K562 (cell line): ENCODE results near the gene KCNMB1. TPM values are rescaled to one million over a fixed set of nuclear protein-coding genes. Genes with fewer than 3 reads are reported as not detected.

Source experiments
- ATAC-seq: fragments of 200-7000 bp; cut with Tn5 transposase; 3 replicates; pipeline ENCODE4 v1.9.1; 2020; ENCODE audit warnings: moderate library complexity
- BruUV-seq: library from RNA; stranded (reverse); fragments of 400-500 nt; replicated peaks from 2 replicates; lab custom pipeline; 2021; lab: Mats Ljungman, UMichigan
- CTCF ChIA-PET: fragments of 300-600 bp; formaldehyde crosslinking; extraction: SDS; loops from one replicate; lab custom pipeline; 2021; ENCODE audit warnings: low intra/inter-chr PET ratio; lab: Yijun Ruan, JAX
- POLR2A ChIA-PET: fragments of 300-600, 350-650 bp; sonication (Branson Sonifier 250); formaldehyde crosslinking; extraction: SDS; loops from one replicate; lab custom pipeline; 2021; ENCODE audit warnings: antibody characterized with exemption, inconsistent platforms; lab: Yijun Ruan, JAX
- DNase-seq, 4 experiments: peaks; one replicate each; pipeline versions ENCODE4 v3.0.0 to v3.0.0-alpha.2; 2011 to 2018; ENCODE audit warnings: low spot score in 3 of 4, mixed read lengths in 3 of 4; ENCODE audit errors: extremely low read depth in 1 of 4
- FAIRE-seq: peaks from 2 replicates; lab custom pipeline; 2011; peaks lifted over from hg19 to GRCh38; lab: Jason Lieb, UNC
- H2AFZ ChIP-seq: 2 replicates; pipeline ENCODE4 v1.6.0; 2011; ENCODE audit warnings: low read depth, low read length, control low read depth, inconsistent platforms
- H3K27ac ChIP-seq: fragments of 200-600 bp; 3 replicates; pipeline ENCODE4 v1.8.0; 2011; ENCODE audit warnings: low read depth, mild to moderate bottlenecking, control low read depth, inconsistent platforms, low read length, moderate library complexity, mixed read lengths; ENCODE audit errors: extremely low read depth
- H3K27me3 ChIP-seq, 2 experiments: fragments of 300-600 bp in 1 of 2; 2 replicates in 1 of 2; 3 replicates in 1 of 2; pipeline versions ENCODE4 v1.6.0 to v1.8.0; 2011; ENCODE audit warnings: inconsistent platforms in 2 of 2, low read length in 2 of 2, mild to moderate bottlenecking in 1 of 2, mixed read lengths in 1 of 2, moderate library complexity in 1 of 2; ENCODE audit not compliant: control insufficient read depth in 2 of 2, insufficient read depth in 2 of 2
- H3K36me3 ChIP-seq: fragments of 300-600 bp; 3 replicates; pipeline ENCODE4 v1.8.0; 2011; ENCODE audit warnings: mild to moderate bottlenecking, low read length, inconsistent platforms; ENCODE audit not compliant: control insufficient read depth, insufficient read depth
- H3K4me1 ChIP-seq, 2 experiments: fragments of 200-600 bp in 1 of 2; replicated peaks in 1 of 2; 2 replicates in 1 of 2; 3 replicates in 1 of 2; pipeline versions ENCODE4 v1.5.1 to v1.8.0; 2011; ENCODE audit warnings: inconsistent platforms in 2 of 2, low read length in 2 of 2, mild to moderate bottlenecking in 1 of 2, mixed read lengths in 1 of 2, moderate library complexity in 1 of 2; ENCODE audit not compliant: control insufficient read depth in 2 of 2, insufficient read depth in 2 of 2
- H3K4me2 ChIP-seq: 2 replicates; pipeline ENCODE4 v1.6.1; 2011; ENCODE audit warnings: low read length, control low read depth, inconsistent platforms, mixed read lengths; ENCODE audit not compliant: insufficient read depth
- H3K4me3 ChIP-seq: fragments of 200-600 bp; sonication (generic), shearing (Covaris generic); 2 replicates; pipeline ENCODE4 v1.5.1; 2016; ENCODE audit warnings: control low read depth, inconsistent platforms
- H3K79me2 ChIP-seq: fragments of 200-600 bp; 3 replicates; pipeline ENCODE4 v1.8.0; 2011; ENCODE audit warnings: low read length, inconsistent platforms; ENCODE audit not compliant: control insufficient read depth, insufficient read depth
- H3K9ac ChIP-seq, 2 experiments: 2 replicates each; pipeline versions ENCODE4 v1.6.0 to v1.6.1; 2011; ENCODE audit warnings: low read depth in 2 of 2, low read length in 2 of 2, control low read depth in 1 of 2, inconsistent platforms in 1 of 2, mild to moderate bottlenecking in 1 of 2, mixed read lengths in 1 of 2; ENCODE audit not compliant: insufficient read depth in 1 of 2
- H3K9me1 ChIP-seq: one replicate; pipeline ENCODE4 v1.6.0; 2011; ENCODE audit warnings: inconsistent platforms, mild to moderate bottlenecking, low read length, moderate library complexity; ENCODE audit not compliant: control insufficient read depth, insufficient read depth
- H3K9me3 ChIP-seq: replicated peaks from 2 replicates; pipeline ENCODE4 v1.5.1; 2011; ENCODE audit warnings: low read depth, low read length, inconsistent platforms; ENCODE audit not compliant: control insufficient read depth, insufficient read depth
- H4K20me1 ChIP-seq: replicated peaks from 2 replicates; pipeline ENCODE4 v1.6.1; 2011; ENCODE audit warnings: low read length, inconsistent platforms, mixed read lengths; ENCODE audit not compliant: control insufficient read depth, insufficient read depth
- CBX3 ChIP-seq, 2 experiments: IDR thresholded peaks; 1 replicate in 1 of 2; 2 replicates in 1 of 2; pipeline ENCODE4 v1.6.1; 2012; ENCODE audit warnings: inconsistent platforms in 2 of 2, low read length in 2 of 2, borderline replicate concordance in 1 of 2, control low read depth in 1 of 2
- CCAR2 ChIP-seq: fragments of 200-400 bp; formaldehyde crosslinking; IDR thresholded peaks from 2 replicates; pipeline ENCODE4 v1.6.1; 2017; ENCODE audit warnings: mild to moderate bottlenecking, low read depth, low read length
- OTX1 ChIP-seq: fragments of 450-650 bp; formaldehyde crosslinking; IDR thresholded peaks from 2 replicates; pipeline ENCODE4 v1.4.0; 2022; ENCODE audit warnings: mild to moderate bottlenecking
- PYGO2 ChIP-seq: fragments of 450-650 bp; IDR thresholded peaks from 2 replicates; pipeline ENCODE4 v1.6.1; 2016; ENCODE audit warnings: mild to moderate bottlenecking, missing genetic modification characterization, moderate library complexity, missing compliant biosample characterization
- RBM34 ChIP-seq: fragments of 200-400 bp; formaldehyde crosslinking; IDR thresholded peaks from 2 replicates; pipeline ENCODE4 v1.6.1; 2018; ENCODE audit warnings: low read length, borderline replicate concordance; ENCODE audit not compliant: insufficient read depth
- SAP30 ChIP-seq: fragments of 200-600 bp; sonication (generic); IDR thresholded peaks from 2 replicates; pipeline ENCODE4 v1.6.1; 2012; ENCODE audit warnings: borderline replicate concordance, low read depth, mild to moderate bottlenecking, moderate library complexity, low read length, control low read depth, inconsistent platforms; ENCODE audit not compliant: insufficient read depth, poor library complexity, severe bottlenecking
- SMARCA5 ChIP-seq: fragments of 450-650 bp; IDR thresholded peaks from 2 replicates; pipeline ENCODE4 v1.6.1; 2016
- ZBTB40 ChIP-seq, 2 experiments: fragments of 450-650 bp in 1 of 2; sonication (generic) in 1 of 2; formaldehyde crosslinking in 1 of 2; IDR thresholded peaks; 2 replicates each; pipeline versions ENCODE4 v1.7.1 to v1.9.0; 2016 to 2022; ENCODE audit warnings: inconsistent platforms in 1 of 2, mild to moderate bottlenecking in 1 of 2, missing genetic modification reagents in 1 of 2
- ZNF347 ChIP-seq: fragments of 450-650 bp; formaldehyde crosslinking; IDR thresholded peaks from 2 replicates; pipeline ENCODE4 v1.4.0; 2020; ENCODE audit warnings: low read depth, mild to moderate bottlenecking, moderate library complexity
- whole genome bisulfite sequencing: fragments of 100-300 bp; shearing (Covaris generic); methylation state at CpG from one replicate; pipeline ENCODE4 v1.1.6; 2016; ENCODE audit warnings: low coverage, mixed read lengths; ENCODE audit not compliant: insufficient coverage; ENCODE audit errors: missing lambda C conversion rate; 5-methylcytosine and 5-hydroxymethylcytosine counted together
- in situ Hi-C: fragments of 300-500 bp; cut with MboI; formaldehyde crosslinking; loops from 4 replicates; pipeline ENCODE4 v1.15.0; 2018; ENCODE audit warnings: inconsistent platforms, mixed read lengths
- intact Hi-C: fragments of 100-400 bp; cut with micrococcal nuclease; formaldehyde crosslinking; loops from 2 replicates; pipeline ENCODE4 v1.14.2; 2022
- polyA plus RNA-seq, 8 experiments: library from polyadenylated mRNA; depleted of rRNA in 4 of 8; stranded (reverse) in 5 of 8; unstranded in 3 of 8; fragments of >200 nt; fragmentation: Nextera tagmentation in 2 of 8; fragmentation: Illumina TruSeq in 1 of 8; extraction: Ambion mirVana in 2 of 8; extraction: Trizol in 1 of 8; gene quantifications; 2 replicates each; pipeline versions ENCODE4 v1.2.1 to v1.2.3, GENCODE V29; 2011 to 2014; ENCODE audit warnings: inconsistent platforms in 1 of 8, missing spikeins in 1 of 8
- total RNA-seq, 7 experiments: library from RNA; depleted of rRNA in 6 of 7; stranded (reverse); fragments of >200 nt in 6 of 7; fragmentation: Illumina TruSeq in 2 of 7; extraction: Trizol in 2 of 7; gene quantifications; 2 replicates each; pipeline versions ENCODE4 v1.2.1 to v1.2.3, GENCODE V29; 2011 to 2021; ENCODE audit warnings: low replicate concordance in 1 of 7

KCNMB1 gene
- total and polyA plus RNA-seq, 9 of the 15 experiments (the other 6 are each of a cell fraction or from before 2014, with no cell fraction given): not detected

- TF ChIP-seq CCAR2: no peak
- no peak for TF ChIP-seq OTX1 (CRISPR knock-in tag)
- TF ChIP-seq SAP30: no peak
Measured at GRCh38 chr5:170420806-170421412, 31.7 kb upstream of the KCNMB1 start (continued).

GRCh38 chr5:170419643-170420042, 30.5 kb upstream of the KCNMB1 start:
- Histone ChIP-seq H3K4me3 (no peak overlapping the region), H3K79me2 (no peaks in the 10 kb centered on the region), H3K27me3 (peaks cover 0 to 11% of the 10 kb centered on the region in 2 experiments; a peak in 1 of 5 replicates), H3K4me2 (no peak overlapping the region), H3K36me3 (no peaks in the 10 kb centered on the region), H4K20me1 (0 out of 2 replicates have a peak, but pooled peaks cover 2% of the 10 kb centered on the region), H2AFZ (no peak overlapping the region), H3K4me1 (no peaks in the 10 kb centered on the region), H3K27ac (no peak overlapping the region), H3K9me3 (no peaks in the 10 kb centered on the region), H3K9ac (no peak overlapping the region), H3K9me1 (no peaks in the 10 kb centered on the region)
- ChIA-PET POLR2A (interaction anchor here (0.8 kb wide), 1 partner anchor 1144 kb away, joined by 3 read pairs; no protein-coding TSS in a partner anchor), CTCF (interaction anchor here (4.2 kb wide), 1 partner anchor 195 kb away, joined by 22 read pairs; no protein-coding TSS in a partner anchor)
- no peak for DNase-seq
- in situ Hi-C loops (loop anchor here (5.0 to 10.0 kb wide), 2 partner anchors 192 to 325 kb away; no protein-coding TSS in a partner anchor), intact Hi-C loops (loop anchor here (2.0 to 5.0 kb wide), 3 partner anchors 72 to 319 kb away; no protein-coding TSS in a partner anchor)
- no peak for FAIRE-seq
- 5% methylated on average over 6 of the region's 6 CpGs for WGBS
- BruUV-seq: no TSS peak
- no peak for ATAC-seq
- TF ChIP-seq PYGO2 (no peak), SMARCA5 (no peak), SAP30 (no peak), ZBTB40 (IDR thresholded peaks at IDR 0.05) (no peak), ZBTB40 (CRISPR knock-in tag; IDR thresholded peaks at IDR 0.05) (no peak), CBX3 (IDR thresholded peaks at IDR 0.05; ENCODE audit: borderline replicate concordance in 1 of 2, low read length in 2 of 2) (no peak), ZNF347 (CRISPR knock-in tag) (no peak), RBM34 (no peak)
